Measurements from ENCODE around the gene ME1. TPM values are rescaled to one million over a fixed set of nuclear protein-coding genes. Genes with fewer than 3 reads are reported as not detected.

The ME1 gene
- total RNA-seq, 1 experiment from 2014 or later, result 40.5 TPM

DNA sequence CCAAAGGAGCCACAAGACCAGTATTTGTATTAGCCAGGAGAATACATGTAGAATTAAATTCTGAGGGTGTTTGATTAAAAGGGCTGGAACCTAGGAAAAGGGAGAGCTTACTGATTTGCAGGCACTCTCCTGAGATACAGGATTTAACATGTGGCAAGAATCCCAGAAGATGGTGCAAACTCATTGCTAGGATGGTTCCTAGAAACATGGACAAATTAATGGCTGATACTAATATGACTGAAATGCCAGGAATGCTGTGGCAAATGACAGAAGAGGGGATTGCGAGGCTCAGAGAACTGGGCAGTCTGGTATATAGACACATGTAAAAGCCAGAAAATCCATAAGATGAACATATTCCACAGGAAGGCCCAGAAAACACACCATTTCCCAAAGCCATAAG is 119.6 kb downstream of the ME1 start:
- H3K4me3 ChIP-seq (replicated peaks in 1 of 2; ENCODE audit: low read depth in 1 of 2, low read length in 2 of 2), result no peak overlapping the region
- intact Hi-C loops (cut with micrococcal nuclease), result no loop called here
- no peak overlapping the region for H3K27ac ChIP-seq (ENCODE audit: low read depth, low read length)
- no peak overlapping the region for H2AFZ ChIP-seq (ENCODE audit: low read depth, low read length, poor library complexity, severe bottlenecking)
- BruUV-seq (replicated peaks), result no TSS peak
- ChIA-PET POLR2A (no interaction called here), RAD21 (ENCODE audit: low non-redundant PET in 1 of 2, low total read pairs in 2 of 2, uncharacterized antibody in 2 of 2, unreplicated experiment in 2 of 2) (no interaction called here), CTCF (no interaction called here)
- peaks cover 4% of the 10 kb centered on the region; the same call in 1 of the 2 replicates for H4K20me1 ChIP-seq (ENCODE audit: insufficient read depth)
- H3K27me3 ChIP-seq (ENCODE audit: insufficient read depth, low read length), result no peaks in the 10 kb centered on the region
- TF ChIP-seq JUND (IDR thresholded peaks at IDR 0.05) (no peak), REST (IDR thresholded peaks at IDR 0.05; ENCODE audit: low read depth) (no peak), RAD21 (IDR thresholded peaks at IDR 0.05; ENCODE audit: low read depth) (no peak), CEBPB (IDR thresholded peaks at IDR 0.05; ENCODE audit: low read depth) (no peak), EZH2 (IDR thresholded peaks at IDR 0.05) (no peak), ELF1 (IDR thresholded peaks at IDR 0.05; ENCODE audit: borderline replicate concordance, low read depth) (no peak), YY1 (IDR thresholded peaks at IDR 0.05; ENCODE audit: extremely low read depth, insufficient replicate concordance, low read depth, low read length) (no peak), TCF7L2 (IDR thresholded peaks at IDR 0.05; ENCODE audit: borderline replicate concordance, extremely low read depth, insufficient read depth, insufficient read length) (no peak)
- TF ChIP-seq, protein P1, sequence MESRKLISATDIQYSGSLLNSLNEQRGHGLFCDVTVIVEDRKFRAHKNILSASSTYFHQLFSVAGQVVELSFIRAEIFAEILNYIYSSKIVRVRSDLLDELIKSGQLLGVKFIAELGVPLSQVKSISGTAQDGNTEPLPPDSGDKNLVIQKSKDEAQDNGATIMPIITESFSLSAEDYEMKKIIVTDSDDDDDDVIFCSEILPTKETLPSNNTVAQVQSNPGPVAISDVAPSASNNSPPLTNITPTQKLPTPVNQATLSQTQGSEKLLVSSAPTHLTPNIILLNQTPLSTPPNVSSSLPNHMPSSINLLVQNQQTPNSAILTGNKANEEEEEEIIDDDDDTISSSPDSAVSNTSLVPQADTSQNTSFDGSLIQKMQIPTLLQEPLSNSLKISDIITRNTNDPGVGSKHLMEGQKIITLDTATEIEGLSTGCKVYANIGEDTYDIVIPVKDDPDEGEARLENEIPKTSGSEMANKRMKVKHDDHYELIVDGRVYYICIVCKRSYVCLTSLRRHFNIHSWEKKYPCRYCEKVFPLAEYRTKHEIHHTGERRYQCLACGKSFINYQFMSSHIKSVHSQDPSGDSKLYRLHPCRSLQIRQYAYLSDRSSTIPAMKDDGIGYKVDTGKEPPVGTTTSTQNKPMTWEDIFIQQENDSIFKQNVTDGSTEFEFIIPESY (IDR thresholded peaks at IDR 0.05; ENCODE audit: extremely low read depth, insufficient replicate concordance, low read length), result no peak
- TF ChIP-seq, protein P2, sequence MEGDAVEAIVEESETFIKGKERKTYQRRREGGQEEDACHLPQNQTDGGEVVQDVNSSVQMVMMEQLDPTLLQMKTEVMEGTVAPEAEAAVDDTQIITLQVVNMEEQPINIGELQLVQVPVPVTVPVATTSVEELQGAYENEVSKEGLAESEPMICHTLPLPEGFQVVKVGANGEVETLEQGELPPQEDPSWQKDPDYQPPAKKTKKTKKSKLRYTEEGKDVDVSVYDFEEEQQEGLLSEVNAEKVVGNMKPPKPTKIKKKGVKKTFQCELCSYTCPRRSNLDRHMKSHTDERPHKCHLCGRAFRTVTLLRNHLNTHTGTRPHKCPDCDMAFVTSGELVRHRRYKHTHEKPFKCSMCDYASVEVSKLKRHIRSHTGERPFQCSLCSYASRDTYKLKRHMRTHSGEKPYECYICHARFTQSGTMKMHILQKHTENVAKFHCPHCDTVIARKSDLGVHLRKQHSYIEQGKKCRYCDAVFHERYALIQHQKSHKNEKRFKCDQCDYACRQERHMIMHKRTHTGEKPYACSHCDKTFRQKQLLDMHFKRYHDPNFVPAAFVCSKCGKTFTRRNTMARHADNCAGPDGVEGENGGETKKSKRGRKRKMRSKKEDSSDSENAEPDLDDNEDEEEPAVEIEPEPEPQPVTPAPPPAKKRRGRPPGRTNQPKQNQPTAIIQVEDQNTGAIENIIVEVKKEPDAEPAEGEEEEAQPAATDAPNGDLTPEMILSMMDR (IDR thresholded peaks at IDR 0.05 in 2 of 3, conservative IDR thresholded peaks at IDR 0.05 in 1 of 3; ENCODE audit: borderline replicate concordance in 1 of 3, insufficient read depth in 1 of 3, low read depth in 2 of 3, low read length in 2 of 3), result no peak
- TF ChIP-seq, protein P3, sequence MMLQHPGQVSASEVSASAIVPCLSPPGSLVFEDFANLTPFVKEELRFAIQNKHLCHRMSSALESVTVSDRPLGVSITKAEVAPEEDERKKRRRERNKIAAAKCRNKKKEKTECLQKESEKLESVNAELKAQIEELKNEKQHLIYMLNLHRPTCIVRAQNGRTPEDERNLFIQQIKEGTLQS (IDR thresholded peaks at IDR 0.05), result no peak
- H3K9me2 ChIP-seq (ENCODE audit: insufficient read depth), result no peaks in the 10 kb centered on the region
- no peaks in the 10 kb centered on the region for H3K36me3 ChIP-seq (ENCODE audit: control insufficient read depth in 1 of 2, insufficient read depth in 2 of 2, low read length in 2 of 2)
- H3K9ac ChIP-seq (ENCODE audit: low read length), result no peak overlapping the region
- H3K4me1 ChIP-seq (ENCODE audit: control insufficient read depth in 1 of 2, insufficient read depth in 2 of 2, low read length in 2 of 2), result no peaks in the 10 kb centered on the region
- DNase-seq (ENCODE audit: low read depth, low spot score), result no peak
- no peaks in the 10 kb centered on the region for H3K79me2 ChIP-seq (ENCODE audit: insufficient read depth, low read length)
- ATAC-seq, result no peak
- no peaks in the 10 kb centered on the region for H3K9me3 ChIP-seq (ENCODE audit: control insufficient read depth in 1 of 2, insufficient read depth in 1 of 2, low read depth in 1 of 2, low read length in 2 of 2)
- no peak overlapping the region for H3K4me2 ChIP-seq (ENCODE audit: low read length)
